HCT116 (cell line): ENCODE results near the gene KLHDC10. TPM values are rescaled to one million over a fixed set of nuclear protein-coding genes. Genes with fewer than 3 reads are reported as not detected.

ENCODE experiments used
- ATAC-seq: fragments of 200-7000 bp; cut with Tn5 transposase; 2 replicates; pipeline ENCODE4 v1.9.1; 2020; ENCODE audit warnings: mild to moderate bottlenecking, moderate library complexity
- BruUV-seq: library from RNA; stranded (reverse); fragments of 400-500 nt; replicated peaks from 2 replicates; lab custom pipeline; 2021; lab: Mats Ljungman, UMichigan
- CTCF ChIA-PET: fragments of 300-600 bp; sonication (Branson Sonifier 250); formaldehyde crosslinking; loops from one replicate; lab custom pipeline; 2021; ENCODE audit warnings: antibody characterized with exemption; lab: Charles Lee
- POLR2A ChIA-PET: fragments of 300-600, 350-600 bp; sonication (Branson Sonifier 250); formaldehyde crosslinking; loops from one replicate; lab custom pipeline; 2021; ENCODE audit warnings: antibody characterized with exemption; lab: Charles Lee
- RAD21 ChIA-PET, 2 experiments: fragments of 300-600 bp; sonication (Branson Sonifier 250); formaldehyde crosslinking; loops; one replicate each; lab custom pipeline; 2023; ENCODE audit warnings: low total read pairs in 2 of 2; ENCODE audit not compliant: uncharacterized antibody in 2 of 2, unreplicated experiment in 2 of 2, low non-redundant PET in 1 of 2; lab: Charles Lee
- DNase-seq: peaks from one replicate; pipeline ENCODE4 v3.0.0-alpha.2; 2010; ENCODE audit warnings: low read depth, low spot score
- H2AFZ ChIP-seq: fragments of 200-600 bp; shearing (Covaris generic), sonication (generic); 2 replicates; pipeline ENCODE4 v1.6.1; 2017; ENCODE audit warnings: low read depth, mixed run types, mixed read lengths, antibody characterized with exemption, low read length; ENCODE audit not compliant: poor library complexity, severe bottlenecking
- H3K27ac ChIP-seq: 2 replicates; pipeline ENCODE4 v1.5.1; 2012; ENCODE audit warnings: low read depth, low read length
- H3K27me3 ChIP-seq: fragments of 200-600 bp; sonication (generic); 2 replicates; pipeline ENCODE4 v1.6.1; 2016; ENCODE audit warnings: mixed run types, low read length, mixed read lengths; ENCODE audit not compliant: insufficient read depth
- H3K36me3 ChIP-seq, 2 experiments: fragments of 200-500 bp in 1 of 2; fragments of 200-600 bp in 1 of 2; sonication (Bioruptor generic) in 1 of 2; sonication (generic) in 1 of 2; 2 replicates each; pipeline versions ENCODE4 v1.5.1 to v1.6.1; 2014 to 2016; ENCODE audit warnings: low read length in 2 of 2, inconsistent platforms in 1 of 2, mixed read lengths in 1 of 2, mixed run types in 1 of 2; ENCODE audit not compliant: insufficient read depth in 2 of 2, control insufficient read depth in 1 of 2
- H3K4me1 ChIP-seq, 2 experiments: fragments of 200-600 bp in 1 of 2; sonication (generic) in 1 of 2; 2 replicates each; pipeline versions ENCODE4 v1.5.1 to v1.6.1; 2012 to 2017; ENCODE audit warnings: low read length in 2 of 2, inconsistent platforms in 1 of 2, mild to moderate bottlenecking in 1 of 2, mixed read lengths in 1 of 2, mixed run types in 1 of 2, moderate library complexity in 1 of 2; ENCODE audit not compliant: insufficient read depth in 2 of 2, control insufficient read depth in 1 of 2
- H3K4me2 ChIP-seq: fragments of 200-600 bp; sonication (generic); 2 replicates; pipeline ENCODE4 v1.6.1; 2017; ENCODE audit warnings: mixed run types, low read length, mixed read lengths
- H3K4me3 ChIP-seq, 2 experiments: fragments of 200-600 bp in 1 of 2; sonication (generic) in 1 of 2; replicated peaks in 1 of 2; 2 replicates each; pipeline ENCODE4 v1.5.1; 2011 to 2016; ENCODE audit warnings: low read length in 2 of 2, control low read depth in 1 of 2, low read depth in 1 of 2, mild to moderate bottlenecking in 1 of 2, mixed read lengths in 1 of 2, mixed run types in 1 of 2
- H3K79me2 ChIP-seq: fragments of 200-600 bp; sonication (generic); 2 replicates; pipeline ENCODE4 v1.6.1; 2017; ENCODE audit warnings: mild to moderate bottlenecking, mixed run types, low read length, moderate library complexity, mixed read lengths; ENCODE audit not compliant: insufficient read depth
- H3K9ac ChIP-seq: fragments of 200-600 bp; sonication (generic); 2 replicates; pipeline ENCODE4 v1.6.1; 2016; ENCODE audit warnings: low read length, mixed read lengths
- H3K9me2 ChIP-seq: fragments of 200-600 bp; sonication (generic), shearing (Covaris generic); 2 replicates; pipeline ENCODE4 v1.6.1; 2017; ENCODE audit warnings: mixed run types, mild to moderate bottlenecking, moderate library complexity; ENCODE audit not compliant: insufficient read depth
- H3K9me3 ChIP-seq, 2 experiments: fragments of 200-500 bp in 1 of 2; fragments of 200-600 bp in 1 of 2; sonication (Bioruptor generic) in 1 of 2; sonication (generic) in 1 of 2; 2 replicates each; pipeline ENCODE4 v1.6.1; 2014 to 2017; ENCODE audit warnings: low read length in 2 of 2, mixed read lengths in 2 of 2, inconsistent platforms in 1 of 2, low read depth in 1 of 2, mild to moderate bottlenecking in 1 of 2, mixed run types in 1 of 2, moderate library complexity in 1 of 2; ENCODE audit not compliant: control insufficient read depth in 1 of 2, insufficient read depth in 1 of 2
- H4K20me1 ChIP-seq: fragments of 200-600 bp; sonication (generic), shearing (Covaris generic); 2 replicates; pipeline ENCODE4 v1.6.1; 2017; ENCODE audit warnings: mixed run types, mild to moderate bottlenecking, moderate library complexity; ENCODE audit not compliant: insufficient read depth
- CBX3 ChIP-seq: IDR thresholded peaks from 2 replicates; pipeline ENCODE4 v1.6.1; 2012; ENCODE audit warnings: low read depth
- CEBPB ChIP-seq: IDR thresholded peaks from 2 replicates; pipeline ENCODE4 v1.6.1; 2012; ENCODE audit warnings: low read depth
- EGR1 ChIP-seq: IDR thresholded peaks from 2 replicates; pipeline ENCODE4 v1.6.1; 2012; ENCODE audit warnings: low read depth
- EZH2phosphoT487 ChIP-seq: fragments of 200-600 bp; IDR thresholded peaks from 2 replicates; pipeline ENCODE4 v1.6.1; 2018; ENCODE audit warnings: antibody characterized with exemption, borderline replicate concordance
- JUND ChIP-seq: IDR thresholded peaks from 2 replicates; pipeline ENCODE4 v1.6.1; 2012
- POLR2A ChIP-seq: IDR thresholded peaks from 2 replicates; pipeline ENCODE4 v1.7.0; 2011; ENCODE audit warnings: borderline replicate concordance; ENCODE audit not compliant: insufficient read depth, insufficient read length; ENCODE audit errors: extremely low read depth
- POLR2AphosphoS5 ChIP-seq: IDR thresholded peaks from 2 replicates; pipeline ENCODE4 v1.6.1; 2011; ENCODE audit warnings: mild to moderate bottlenecking, low read depth, low read length, moderate library complexity
- RAD21 ChIP-seq: IDR thresholded peaks from 2 replicates; pipeline ENCODE4 v1.6.1; 2012; ENCODE audit warnings: low read depth, mild to moderate bottlenecking
- SP1 ChIP-seq: IDR thresholded peaks from 2 replicates; pipeline ENCODE4 v1.6.1; 2012; ENCODE audit warnings: low read depth
- SRF ChIP-seq: IDR thresholded peaks from 2 replicates; pipeline ENCODE4 v1.6.1; 2012; ENCODE audit warnings: low read depth
- YY1 ChIP-seq: IDR thresholded peaks from 2 replicates; pipeline ENCODE4 v1.6.1; 2011; ENCODE audit warnings: low read length, low read depth, moderate library complexity, mild to moderate bottlenecking; ENCODE audit not compliant: insufficient replicate concordance; ENCODE audit errors: extremely low read depth
- ZFX ChIP-seq: fragments of 450-650 bp; IDR thresholded peaks from 2 replicates; pipeline ENCODE4 v1.6.1; 2017
- ZNF274 ChIP-seq: fragments of 200-500 bp; sonication (Bioruptor generic); IDR thresholded peaks from 2 replicates; pipeline ENCODE4 v1.6.1; 2014; ENCODE audit warnings: mild to moderate bottlenecking, low read depth, low read length, inconsistent platforms
- intact Hi-C: fragments of 100-400 bp; cut with micrococcal nuclease; formaldehyde crosslinking; loops from 2 replicates; pipeline ENCODE4 v1.10.0; 2022
- total RNA-seq: library from RNA; stranded (reverse); gene quantifications from one replicate; pipeline ENCODE4 v1.2.1, GENCODE V29; 2021; ENCODE audit not compliant: unreplicated experiment
- TF ChIP-seq, protein P1 (sequence below): IDR thresholded peaks from 2 replicates; pipeline ENCODE4 v1.6.1; 2011; ENCODE audit warnings: mild to moderate bottlenecking, low read length, moderate library complexity; ENCODE audit not compliant: insufficient replicate concordance; ENCODE audit errors: extremely low read depth
- TF ChIP-seq, protein P2 (sequence below): IDR thresholded peaks from 2 replicates; pipeline ENCODE4 v1.6.1; 2012
- TF ChIP-seq, protein P3 (sequence below), 3 experiments: fragments of 200-600 bp in 1 of 3; sonication (generic) in 1 of 3; IDR thresholded peaks in 2 of 3; conservative IDR thresholded peaks in 1 of 3; 2 replicates each; pipeline ENCODE4 v1.5.1; 2012 to 2017; ENCODE audit warnings: low read depth in 2 of 3, low read length in 2 of 3, antibody characterized with exemption in 1 of 3, borderline replicate concordance in 1 of 3, control low read depth in 1 of 3, mild to moderate bottlenecking in 1 of 3, mixed read lengths in 1 of 3, mixed run types in 1 of 3, moderate library complexity in 1 of 3; ENCODE audit not compliant: insufficient read depth in 1 of 3

Gene KLHDC10
- total RNA-seq, 1 experiment from 2014 or later, result 25.8 TPM

DNA sequence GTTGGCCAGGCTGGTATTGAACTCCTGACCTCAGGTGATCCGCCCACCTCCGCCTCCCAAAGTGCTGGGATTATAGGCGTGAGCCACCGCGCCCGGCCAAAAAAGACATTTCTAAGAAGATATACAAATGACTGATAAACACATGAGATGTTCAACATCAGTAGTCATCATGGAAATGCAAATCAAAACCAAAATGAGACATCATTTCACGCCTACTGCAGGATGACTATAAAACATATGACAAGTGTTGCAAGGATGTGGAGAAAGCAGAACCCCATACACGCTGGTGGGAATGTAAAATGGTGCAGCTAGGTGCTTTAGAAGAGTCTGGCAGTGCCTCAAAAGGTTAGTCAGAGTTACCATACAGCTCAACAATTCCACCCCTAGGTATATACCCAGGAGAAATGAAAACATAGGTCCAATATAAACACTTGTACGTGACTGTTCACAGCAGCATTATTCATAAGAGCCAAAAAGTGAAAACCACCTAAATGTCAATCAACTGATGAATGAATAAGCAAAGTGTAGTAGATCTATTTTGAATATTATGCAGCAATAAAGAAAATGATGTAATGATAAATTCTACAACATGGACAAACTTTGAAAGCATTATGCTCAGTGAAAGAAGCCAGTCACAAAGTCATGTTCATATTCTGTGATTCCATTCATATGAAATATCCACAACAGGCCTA lies 110.4 kb downstream of the KLHDC10 start:
- H2AFZ ChIP-seq, result no peak overlapping the region
- no peak for ATAC-seq
- H3K4me1 ChIP-seq, result no peaks in the 10 kb centered on the region
- no peak overlapping the region for H3K9ac ChIP-seq
- BruUV-seq, result no TSS peak
- no peak overlapping the region for H3K4me3 ChIP-seq
- RAD21 ChIA-PET, result no interaction called here
- no peak overlapping the region for H3K4me2 ChIP-seq
- H3K27ac ChIP-seq, result no peak overlapping the region
- H4K20me1 ChIP-seq, result no peaks in the 10 kb centered on the region
- intact Hi-C loops, result no loop called here
- H3K9me3 ChIP-seq, result no peaks in the 10 kb centered on the region
- CTCF ChIA-PET, result no interaction called here
- peaks cover 11% of the 10 kb centered on the region; the same call in 1 of the 2 replicates for H3K79me2 ChIP-seq
- H3K9me2 ChIP-seq, result no peaks in the 10 kb centered on the region
- TF ChIP-seq SP1 (no peak), CEBPB (no peak), ZNF274 (no peak), JUND (no peak), CBX3 (no peak), ZFX (no peak), EZH2phosphoT487 (no peak), POLR2A (no peak), SRF (no peak)
- POLR2A ChIA-PET, result no interaction called here
- no peaks in the 10 kb centered on the region for H3K27me3 ChIP-seq
- peaks cover 34 to 39% of the 10 kb centered on the region in 2 experiments; a peak in 3 of 4 replicates for H3K36me3 ChIP-seq
- DNase-seq, result no peak

DNA sequence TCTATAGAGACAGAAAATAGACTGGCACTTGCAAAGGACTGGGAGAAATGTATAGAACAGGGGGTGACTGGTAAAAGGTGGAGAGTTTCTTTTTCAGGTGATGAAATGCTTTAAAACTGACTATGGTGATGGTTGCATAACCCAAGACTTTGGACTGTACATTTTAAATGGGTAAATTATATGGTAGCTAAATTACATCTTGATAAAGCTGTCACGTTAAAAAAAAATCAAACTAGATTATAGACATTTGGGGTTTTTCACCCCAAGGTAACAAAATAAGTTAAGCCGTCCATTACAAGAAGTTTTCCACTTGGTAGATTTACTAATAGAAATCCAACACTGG lies 110.9 kb downstream of the KLHDC10 start:
- ChIA-PET CTCF (no interaction called here), RAD21 (no interaction called here), POLR2A (no interaction called here)
- H3K4me2 ChIP-seq, result no peak overlapping the region
- no peaks in the 10 kb centered on the region for H3K9me3 ChIP-seq
- intact Hi-C loops, result no loop called here
- DNase-seq, result no peak
- no peak overlapping the region for H3K9ac ChIP-seq
- no TSS peak for BruUV-seq
- H3K79me2 ChIP-seq, result peaks cover 11% of the 10 kb centered on the region; the same call in 1 of the 2 replicates
- peaks cover 34 to 37% of the 10 kb centered on the region in 2 experiments; a peak in 3 of 4 replicates for H3K36me3 ChIP-seq
- no peak overlapping the region for H3K27ac ChIP-seq
- no peaks in the 10 kb centered on the region for H4K20me1 ChIP-seq
- TF ChIP-seq, protein P1, sequence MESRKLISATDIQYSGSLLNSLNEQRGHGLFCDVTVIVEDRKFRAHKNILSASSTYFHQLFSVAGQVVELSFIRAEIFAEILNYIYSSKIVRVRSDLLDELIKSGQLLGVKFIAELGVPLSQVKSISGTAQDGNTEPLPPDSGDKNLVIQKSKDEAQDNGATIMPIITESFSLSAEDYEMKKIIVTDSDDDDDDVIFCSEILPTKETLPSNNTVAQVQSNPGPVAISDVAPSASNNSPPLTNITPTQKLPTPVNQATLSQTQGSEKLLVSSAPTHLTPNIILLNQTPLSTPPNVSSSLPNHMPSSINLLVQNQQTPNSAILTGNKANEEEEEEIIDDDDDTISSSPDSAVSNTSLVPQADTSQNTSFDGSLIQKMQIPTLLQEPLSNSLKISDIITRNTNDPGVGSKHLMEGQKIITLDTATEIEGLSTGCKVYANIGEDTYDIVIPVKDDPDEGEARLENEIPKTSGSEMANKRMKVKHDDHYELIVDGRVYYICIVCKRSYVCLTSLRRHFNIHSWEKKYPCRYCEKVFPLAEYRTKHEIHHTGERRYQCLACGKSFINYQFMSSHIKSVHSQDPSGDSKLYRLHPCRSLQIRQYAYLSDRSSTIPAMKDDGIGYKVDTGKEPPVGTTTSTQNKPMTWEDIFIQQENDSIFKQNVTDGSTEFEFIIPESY, result no peak
- TF ChIP-seq POLR2A, result no peak
- no peak for TF ChIP-seq YY1
- no peak for TF ChIP-seq RAD21
- no peak for TF ChIP-seq SRF
- TF ChIP-seq, protein P2, sequence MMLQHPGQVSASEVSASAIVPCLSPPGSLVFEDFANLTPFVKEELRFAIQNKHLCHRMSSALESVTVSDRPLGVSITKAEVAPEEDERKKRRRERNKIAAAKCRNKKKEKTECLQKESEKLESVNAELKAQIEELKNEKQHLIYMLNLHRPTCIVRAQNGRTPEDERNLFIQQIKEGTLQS, result no peak
- TF ChIP-seq, protein P3, sequence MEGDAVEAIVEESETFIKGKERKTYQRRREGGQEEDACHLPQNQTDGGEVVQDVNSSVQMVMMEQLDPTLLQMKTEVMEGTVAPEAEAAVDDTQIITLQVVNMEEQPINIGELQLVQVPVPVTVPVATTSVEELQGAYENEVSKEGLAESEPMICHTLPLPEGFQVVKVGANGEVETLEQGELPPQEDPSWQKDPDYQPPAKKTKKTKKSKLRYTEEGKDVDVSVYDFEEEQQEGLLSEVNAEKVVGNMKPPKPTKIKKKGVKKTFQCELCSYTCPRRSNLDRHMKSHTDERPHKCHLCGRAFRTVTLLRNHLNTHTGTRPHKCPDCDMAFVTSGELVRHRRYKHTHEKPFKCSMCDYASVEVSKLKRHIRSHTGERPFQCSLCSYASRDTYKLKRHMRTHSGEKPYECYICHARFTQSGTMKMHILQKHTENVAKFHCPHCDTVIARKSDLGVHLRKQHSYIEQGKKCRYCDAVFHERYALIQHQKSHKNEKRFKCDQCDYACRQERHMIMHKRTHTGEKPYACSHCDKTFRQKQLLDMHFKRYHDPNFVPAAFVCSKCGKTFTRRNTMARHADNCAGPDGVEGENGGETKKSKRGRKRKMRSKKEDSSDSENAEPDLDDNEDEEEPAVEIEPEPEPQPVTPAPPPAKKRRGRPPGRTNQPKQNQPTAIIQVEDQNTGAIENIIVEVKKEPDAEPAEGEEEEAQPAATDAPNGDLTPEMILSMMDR (IDR thresholded peaks at IDR 0.05 in 2 of 3, conservative IDR thresholded peaks at IDR 0.05 in 1 of 3; ENCODE audit: borderline replicate concordance in 1 of 3, insufficient read depth in 1 of 3, low read depth in 2 of 3, low read length in 2 of 3), result no peak
- TF ChIP-seq ZNF274, result no peak
- TF ChIP-seq CBX3, result no peak
- no peak for TF ChIP-seq SP1
- TF ChIP-seq POLR2AphosphoS5, result no peak
- TF ChIP-seq EGR1, result no peak
- no peaks in the 10 kb centered on the region for H3K9me2 ChIP-seq
- no peak for ATAC-seq
- H3K4me3 ChIP-seq, result no peak overlapping the region
- no peaks in the 10 kb centered on the region for H3K27me3 ChIP-seq
- H2AFZ ChIP-seq, result no peak overlapping the region
- H3K4me1 ChIP-seq, result no peaks in the 10 kb centered on the region
